Fibroblast of lung (primary cell): Measurements from ENCODE around the gene PRH2.

ENCODE experiments used
- CTCF ChIP-seq, 2 donors: IDR thresholded peaks in 1 of 2; conservative IDR thresholded peaks in 1 of 2; 1 replicate in 1 of 2; 2 replicates in 1 of 2; pipeline ENCODE4 v1.5.1; 2011 to 2012; ENCODE audit warnings: low read length in 2 of 2, control low read depth in 1 of 2, inconsistent platforms in 1 of 2, low read depth in 1 of 2, mild to moderate bottlenecking in 1 of 2
- EZH2 ChIP-seq: IDR thresholded peaks from 2 replicates; pipeline ENCODE4 v1.5.1; 2012; ENCODE audit warnings: low read length, control low read depth, mild to moderate bottlenecking; ENCODE audit errors: missing control alignments

GRCh38 chr12:10960211-10960610, 31.2 kb downstream of the PRH2 start:
- no peak for TF ChIP-seq CTCF (conservative IDR thresholded peaks at IDR 0.05 in 1 of 2, IDR thresholded peaks at IDR 0.05 in 1 of 2; ENCODE audit: low read depth in 1 of 2, low read length in 2 of 2)
- TF ChIP-seq EZH2 = no peak
